SK-N-SH (cell line): ENCODE measurements around the gene ATP6AP1.

Experiments used
- CTCF ChIP-seq: fragments of 200-600 bp; sonication (generic); IDR thresholded peaks from 2 replicates; pipeline ENCODE4 v1.6.1; 2017; ENCODE audit warnings: antibody characterized with exemption, mild to moderate bottlenecking, moderate library complexity
- FOXM1 ChIP-seq: IDR thresholded peaks from 2 replicates; pipeline ENCODE4 v1.4.0; 2012; ENCODE audit warnings: low read depth, mild to moderate bottlenecking
- POLR2AphosphoS5 ChIP-seq: IDR thresholded peaks from 2 replicates; pipeline ENCODE4 v1.6.1; 2012; ENCODE audit warnings: low read depth, low read length
- REST ChIP-seq: IDR thresholded peaks from 2 replicates; pipeline ENCODE4 v1.6.1; 2012; ENCODE audit warnings: mild to moderate bottlenecking, low read depth, low read length, moderate library complexity
- SIN3A ChIP-seq: IDR thresholded peaks from 2 replicates; pipeline ENCODE4 v1.6.1; 2012; ENCODE audit warnings: low read depth, mild to moderate bottlenecking, low read length, moderate library complexity, borderline replicate concordance
- USF2 ChIP-seq: fragments of 150-350 bp; IDR thresholded peaks from 2 replicates; pipeline ENCODE4 v1.6.1; 2017; ENCODE audit warnings: antibody characterized with exemption, low read length, low read depth, borderline replicate concordance

DNA sequence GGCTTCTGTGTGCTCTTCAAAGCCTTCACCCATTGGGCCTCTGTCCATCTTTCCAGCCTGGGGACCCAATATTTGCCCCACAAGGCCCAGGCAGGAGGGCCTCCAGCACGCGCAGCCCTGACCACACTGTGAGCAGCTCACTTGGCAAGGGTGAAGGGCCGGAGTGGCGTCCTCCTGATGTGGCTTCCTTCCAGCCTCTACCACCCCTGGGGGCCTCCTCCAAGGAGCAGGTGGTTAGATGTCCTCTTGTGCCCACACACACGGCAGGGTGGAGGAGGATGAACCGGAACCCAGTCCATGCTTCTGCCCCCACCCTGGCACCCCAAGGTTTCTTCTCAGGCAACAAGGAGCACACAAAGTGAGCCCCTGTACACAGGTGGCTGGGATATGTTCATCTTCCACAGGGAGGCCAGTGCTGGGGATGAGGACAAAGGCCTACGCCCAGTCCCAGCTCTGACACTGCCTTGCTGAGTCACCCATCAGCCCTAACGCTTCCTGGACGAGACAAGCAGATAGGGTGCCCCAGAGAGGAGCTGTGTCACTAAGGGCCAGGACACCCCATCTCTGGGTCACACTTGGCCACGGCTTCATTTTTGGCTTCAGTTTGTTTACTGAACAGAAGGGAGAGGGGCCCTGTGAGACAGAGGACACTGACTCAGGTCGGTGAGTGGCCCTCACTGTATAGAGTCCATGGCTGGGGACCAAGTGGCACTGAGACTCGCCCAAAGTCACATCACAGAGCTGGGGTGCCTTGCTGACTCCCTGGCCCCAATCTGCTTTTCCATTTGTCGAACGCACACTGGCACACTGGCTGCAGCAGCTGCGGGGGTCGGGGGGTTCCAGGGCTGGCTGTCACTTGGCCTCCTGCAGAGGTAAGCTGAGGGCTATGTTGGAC, 56.0 kb downstream of the ATP6AP1 start:
- TF ChIP-seq USF2 (no peak), SIN3A (no peak), CTCF (no peak), REST (no peak), POLR2AphosphoS5 (no peak), FOXM1 (no peak)
